ENCODE results near the gene SSH3. TPM values are rescaled to one million over a fixed set of nuclear protein-coding genes. Genes with fewer than 3 reads are reported as not detected.

The SSH3 gene
- total and polyA plus RNA-seq, 2 donors (not counting 1 experiment from before 2014, with no cell fraction given) = 6.9 to 15.7 TPM

DNA sequence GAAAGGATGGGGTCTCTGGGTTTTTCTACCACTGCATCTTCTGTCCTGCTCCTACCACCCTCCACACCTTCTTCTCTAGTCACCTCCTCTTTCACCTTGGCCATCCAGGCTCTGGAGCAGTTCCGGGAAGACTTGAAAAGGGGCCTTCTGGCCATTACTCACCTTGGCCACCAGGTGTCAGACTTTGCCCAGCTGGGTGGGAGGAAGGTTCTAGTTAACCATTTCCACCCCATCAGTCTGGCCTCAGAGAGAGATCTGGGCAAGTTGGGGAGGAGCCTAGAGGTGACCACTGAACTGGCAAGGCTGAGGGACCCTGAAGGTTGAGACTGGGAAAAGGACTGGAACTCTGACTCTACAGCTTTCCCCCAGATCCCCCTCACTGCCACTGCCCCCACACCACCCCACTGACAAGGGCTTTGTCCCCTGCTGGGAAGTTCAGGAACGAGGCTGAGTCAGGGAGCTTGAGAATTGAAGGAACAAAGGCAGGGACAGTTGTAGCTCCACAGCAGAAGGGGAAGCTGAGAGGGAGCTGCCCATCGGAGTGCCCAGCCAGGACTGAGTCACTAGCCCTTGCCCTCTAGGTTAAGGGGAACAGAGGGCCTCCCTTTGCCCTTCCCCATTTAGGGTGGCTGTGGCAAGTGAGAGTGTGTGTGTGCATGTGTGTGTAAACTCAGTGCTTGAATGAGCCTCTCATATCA lies 53.7 kb downstream of the SSH3 start:
- Histone ChIP-seq H3K4me2 (ENCODE audit: extremely low read depth, insufficient read depth, low read length) (no peak overlapping the region), H3K9me3 (ENCODE audit: control insufficient read depth, insufficient read depth, low read depth, low read length) (no peaks in the 10 kb centered on the region), H3K9ac (ENCODE audit: insufficient read depth, low read length) (no peak overlapping the region), H3K4me1 (ENCODE audit: control insufficient read depth, extremely low read depth, insufficient read depth, low read length) (peaks cover 39% of the 10 kb centered on the region), H4K20me1 (ENCODE audit: control insufficient read depth, extremely low read depth, insufficient read depth, low read length) (no peaks in the 10 kb centered on the region), H3K36me3 (ENCODE audit: control insufficient read depth, insufficient read depth, low read length) (no peaks in the 10 kb centered on the region), H3K79me2 (ENCODE audit: control insufficient read depth, insufficient read depth, low read length) (peaks cover 4% of the 10 kb centered on the region), H3K4me3 (replicated peaks in 1 of 4; ENCODE audit: control extremely low read depth in 1 of 4, insufficient read depth in 1 of 4, low read depth in 3 of 4, low read length in 4 of 4) (no peak overlapping the region), H2AFZ (ENCODE audit: low read length) (no peak overlapping the region), H3K27ac (ENCODE audit: insufficient read depth, low read length) (peak overlapping the region; percentile 99), H3K27me3 (ENCODE audit: control insufficient read depth, insufficient read depth, low read length) (no peaks in the 10 kb centered on the region)
- TF ChIP-seq EZH2 (IDR thresholded peaks at IDR 0.05; ENCODE audit: low read length, missing control alignments) = no peak
- peak; percentile 96 to 97 for TF ChIP-seq CTCF (conservative IDR thresholded peaks at IDR 0.05 in 1 of 2, IDR thresholded peaks at IDR 0.05 in 1 of 2; ENCODE audit: low read depth in 1 of 2, low read length in 2 of 2)
- DNase-seq (ENCODE audit: low read depth in 2 of 2) = peak; percentile 73 to 84

DNA sequence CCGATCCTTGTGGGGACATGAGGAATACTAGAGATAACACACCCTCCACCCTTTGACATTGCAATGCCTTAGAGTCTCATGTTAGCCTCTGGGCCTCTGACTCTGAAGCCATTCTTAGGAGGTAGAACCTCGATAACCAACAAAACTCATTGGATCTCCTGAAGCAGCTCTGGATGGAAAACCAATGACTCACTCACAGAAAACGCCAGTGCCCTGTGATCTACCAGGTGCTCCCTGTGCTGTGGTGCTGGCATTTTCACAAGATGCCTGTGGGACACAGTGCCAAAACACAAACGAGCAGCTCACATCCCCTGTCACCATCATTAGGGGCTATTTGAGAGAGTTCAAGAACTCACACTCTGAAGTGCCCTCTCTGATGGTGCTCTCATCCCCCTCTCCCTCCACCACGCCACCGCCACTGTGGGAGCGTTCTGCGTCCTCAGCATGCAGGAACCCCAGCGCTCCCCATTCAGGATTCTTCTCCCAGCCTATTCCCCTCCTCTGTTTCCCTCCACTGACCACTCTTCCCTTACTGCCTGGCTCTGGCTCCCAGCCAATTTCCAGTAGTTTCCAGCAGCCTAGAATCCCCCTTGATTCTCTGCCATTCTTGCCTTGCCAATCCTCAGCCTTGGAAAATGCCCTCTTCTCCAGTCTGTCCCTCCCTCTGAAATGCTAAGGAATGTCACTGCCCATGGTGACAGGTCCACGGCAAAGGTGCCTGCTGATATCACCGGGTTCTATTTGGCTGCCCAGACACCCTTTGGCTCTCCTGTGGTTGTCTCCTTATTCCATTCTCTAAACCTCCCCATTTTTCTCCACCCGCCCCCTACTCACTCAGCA lies 54.7 kb downstream of the SSH3 start:
- no peak overlapping the region for H2AFZ ChIP-seq (ENCODE audit: low read length)
- DNase-seq (ENCODE audit: low read depth in 2 of 2) = peak in 1 of 2 donors; percentile 82
- H3K4me3 ChIP-seq (replicated peaks in 1 of 4; ENCODE audit: control extremely low read depth in 1 of 4, insufficient read depth in 1 of 4, low read depth in 3 of 4, low read length in 4 of 4) = no peak overlapping the region
- H3K9ac ChIP-seq (ENCODE audit: insufficient read depth, low read length) = no peak overlapping the region
- peak overlapping the region; percentile 30 for H3K4me2 ChIP-seq (ENCODE audit: extremely low read depth, insufficient read depth, low read length)
- TF ChIP-seq EZH2 (IDR thresholded peaks at IDR 0.05; ENCODE audit: low read length, missing control alignments) (no peak), CTCF (conservative IDR thresholded peaks at IDR 0.05 in 1 of 2, IDR thresholded peaks at IDR 0.05 in 1 of 2; ENCODE audit: low read depth in 1 of 2, low read length in 2 of 2) (no peak)
- H3K27ac ChIP-seq (ENCODE audit: insufficient read depth, low read length) = peak overlapping the region; percentile 99
- no peaks in the 10 kb centered on the region for H3K27me3 ChIP-seq (ENCODE audit: control insufficient read depth, insufficient read depth, low read length)
- no peaks in the 10 kb centered on the region for H3K79me2 ChIP-seq (ENCODE audit: control insufficient read depth, insufficient read depth, low read length)
- peaks cover 39% of the 10 kb centered on the region for H3K4me1 ChIP-seq (ENCODE audit: control insufficient read depth, extremely low read depth, insufficient read depth, low read length)
- no peaks in the 10 kb centered on the region for H3K36me3 ChIP-seq (ENCODE audit: control insufficient read depth, insufficient read depth, low read length)
- H3K9me3 ChIP-seq (ENCODE audit: control insufficient read depth, insufficient read depth, low read depth, low read length) = no peaks in the 10 kb centered on the region
- H4K20me1 ChIP-seq (ENCODE audit: control insufficient read depth, extremely low read depth, insufficient read depth, low read length) = no peaks in the 10 kb centered on the region

Other genes starting within 250 kb of the SSH3 start
- gene RHOD, start 246.7 kb upstream of the SSH3 start, total RNA-seq = 12.9 and 13.4 TPM in 2 replicates
- 4.7 and 11.6 TPM in 2 replicates for gene RHOD, start 246.7 kb upstream of the SSH3 start, polyA plus RNA-seq
- gene KDM2A, start 184.3 kb upstream of the SSH3 start, total RNA-seq = 33.1 and 42.6 TPM in 2 replicates
- gene KDM2A, start 184.3 kb upstream of the SSH3 start, polyA plus RNA-seq = 36.4 and 39.2 TPM in 2 replicates
- gene GRK2, start 37.1 kb upstream of the SSH3 start, total RNA-seq = 21.6 and 28.9 TPM in 2 replicates
- 20.1 and 26.3 TPM in 2 replicates for gene GRK2, start 37.1 kb upstream of the SSH3 start, polyA plus RNA-seq
- gene ANKRD13D, start 14.2 kb upstream of the SSH3 start, total RNA-seq = 31.8 and 45.4 TPM in 2 replicates
- 11.5 and 12.9 TPM in 2 replicates for gene ANKRD13D, start 14.2 kb upstream of the SSH3 start, polyA plus RNA-seq
- 28.5 and 32.4 TPM in 2 replicates for gene POLD4, start 50.0 kb downstream of the SSH3 start, total RNA-seq
- gene POLD4, start 50.0 kb downstream of the SSH3 start, polyA plus RNA-seq = 33.3 and 36.3 TPM in 2 replicates
- gene CLCF1, start 70.1 kb downstream of the SSH3 start, total RNA-seq = 2.3 and 3.6 TPM in 2 replicates
- 6.0 and 6.5 TPM in 2 replicates for gene CLCF1, start 70.1 kb downstream of the SSH3 start, polyA plus RNA-seq
- 3.8 and 6.4 TPM in 2 replicates for gene RAD9A, start 88.5 kb downstream of the SSH3 start, total RNA-seq
- gene RAD9A, start 88.5 kb downstream of the SSH3 start, polyA plus RNA-seq = 3.5 and 5.9 TPM in 2 replicates
- 90.7 and 104 TPM in 2 replicates for gene PPP1CA, start 98.3 kb downstream of the SSH3 start, total RNA-seq
- gene PPP1CA, start 98.3 kb downstream of the SSH3 start, polyA plus RNA-seq = 135 and 218 TPM in 2 replicates
- gene TBC1D10C, start 100.6 kb downstream of the SSH3 start, total RNA-seq = not detected in 2 replicates
- gene TBC1D10C, start 100.6 kb downstream of the SSH3 start, polyA plus RNA-seq = 0.05 TPM in 1 of 2 replicates, not detected in the other
- gene CARNS1, start 112.1 kb downstream of the SSH3 start, total RNA-seq = under 0.01 and 0.17 TPM in 2 replicates
- gene CARNS1, start 112.1 kb downstream of the SSH3 start, polyA plus RNA-seq = 0.02 and 0.05 TPM in 2 replicates
- gene RPS6KB2, start 125.0 kb downstream of the SSH3 start, total RNA-seq = 26.2 and 30.6 TPM in 2 replicates
- gene RPS6KB2, start 125.0 kb downstream of the SSH3 start, polyA plus RNA-seq = 29.0 and 34.0 TPM in 2 replicates
- gene PTPRCAP, start 134.2 kb downstream of the SSH3 start, total RNA-seq = under 0.01 and 0.17 TPM in 2 replicates
- 0.05 TPM in 1 of 2 replicates, not detected in the other for gene PTPRCAP, start 134.2 kb downstream of the SSH3 start, polyA plus RNA-seq
- gene CORO1B, start 139.9 kb downstream of the SSH3 start, total RNA-seq = 88.1 and 112 TPM in 2 replicates
- gene CORO1B, start 139.9 kb downstream of the SSH3 start, polyA plus RNA-seq = 56.3 and 65.5 TPM in 2 replicates
- not detected in 2 replicates for gene GPR152, start 149.2 kb downstream of the SSH3 start, total RNA-seq
- gene GPR152, start 149.2 kb downstream of the SSH3 start, polyA plus RNA-seq = not detected in 2 replicates
- not detected in 2 replicates for gene CABP4, start 151.8 kb downstream of the SSH3 start, total RNA-seq
- gene CABP4, start 151.8 kb downstream of the SSH3 start, polyA plus RNA-seq = not detected in 2 replicates
- 11.2 and 17.2 TPM in 2 replicates for gene TMEM134, start 165.7 kb downstream of the SSH3 start, total RNA-seq
- gene TMEM134, start 165.7 kb downstream of the SSH3 start, polyA plus RNA-seq = 16.5 and 22.0 TPM in 2 replicates
- gene AIP, start 179.5 kb downstream of the SSH3 start, total RNA-seq = 117 and 128 TPM in 2 replicates
- gene AIP, start 179.5 kb downstream of the SSH3 start, polyA plus RNA-seq = 52.3 and 53.7 TPM in 2 replicates
- gene PITPNM1, start 201.8 kb downstream of the SSH3 start, total RNA-seq = 7.4 and 10.2 TPM in 2 replicates
- gene PITPNM1, start 201.8 kb downstream of the SSH3 start, polyA plus RNA-seq = 4.7 TPM in 2 replicates
- gene CDK2AP2, start 204.6 kb downstream of the SSH3 start, total RNA-seq = 6.4 and 7.8 TPM in 2 replicates
- gene CDK2AP2, start 204.6 kb downstream of the SSH3 start, polyA plus RNA-seq = 19.0 and 30.9 TPM in 2 replicates
- not detected in 2 replicates for gene CABP2, start 219.9 kb downstream of the SSH3 start, total RNA-seq
- gene CABP2, start 219.9 kb downstream of the SSH3 start, polyA plus RNA-seq = not detected in 2 replicates

Data from fibroblast of lung (primary cell).